HG02759 (cell line): ENCODE measurements around the gene PHOX2B.

Experiments used
- ATAC-seq: cut with Tn5 transposase; IDR thresholded peaks from one replicate; pipeline ENCODE4 v1.9.1; 2021; ENCODE audit warnings: mild to moderate bottlenecking, moderate library complexity; ENCODE audit not compliant: unreplicated experiment

The PHOX2B gene

DNA sequence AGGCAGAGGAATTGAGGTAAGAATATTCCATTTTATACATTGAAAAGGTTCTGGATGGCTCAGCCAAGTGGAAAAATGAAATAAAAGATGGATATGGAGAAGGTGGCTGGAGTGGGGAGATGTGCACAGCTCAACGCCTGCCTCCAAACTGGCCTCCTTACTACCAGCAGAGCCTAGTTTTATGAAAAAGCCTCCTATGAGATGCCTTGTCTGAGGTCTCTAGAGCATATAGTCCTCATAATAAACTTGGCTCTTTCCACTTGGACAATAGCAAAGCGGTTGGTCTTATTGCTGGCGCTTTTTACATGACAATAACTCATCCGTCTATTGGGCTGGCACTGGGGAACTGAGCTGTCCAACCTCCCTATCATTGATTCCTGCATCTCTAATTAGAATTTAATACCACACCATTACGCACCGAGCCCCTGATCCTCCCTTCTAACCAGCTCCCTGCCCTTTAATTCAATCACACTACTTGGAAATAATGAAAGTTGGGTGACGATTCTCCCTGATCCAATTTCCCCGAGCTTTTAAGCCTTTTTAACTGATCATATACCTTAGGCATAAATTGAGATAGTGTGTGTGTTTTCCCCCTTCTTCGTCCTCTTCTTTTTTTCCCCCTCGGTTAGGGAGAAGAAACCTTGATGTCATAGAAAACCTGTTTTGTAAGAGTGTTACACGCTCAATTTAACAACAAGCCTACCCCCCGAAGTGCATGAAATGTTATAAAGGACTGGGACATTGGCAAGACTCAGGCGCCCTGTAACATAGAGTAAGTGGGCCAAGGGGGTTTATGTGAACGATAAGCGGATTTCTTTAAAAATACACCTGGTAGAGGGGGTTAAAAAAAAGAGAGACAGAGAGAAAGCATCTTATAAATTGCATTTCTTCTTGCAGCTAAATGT is at the start of gene PHOX2B:
PHOX2B (minus strand) TSS at position 155 of the 905 bp plus-strand sequence; CDS start at position 40, 115 bp downstream.
- no peak for ATAC-seq

DNA sequence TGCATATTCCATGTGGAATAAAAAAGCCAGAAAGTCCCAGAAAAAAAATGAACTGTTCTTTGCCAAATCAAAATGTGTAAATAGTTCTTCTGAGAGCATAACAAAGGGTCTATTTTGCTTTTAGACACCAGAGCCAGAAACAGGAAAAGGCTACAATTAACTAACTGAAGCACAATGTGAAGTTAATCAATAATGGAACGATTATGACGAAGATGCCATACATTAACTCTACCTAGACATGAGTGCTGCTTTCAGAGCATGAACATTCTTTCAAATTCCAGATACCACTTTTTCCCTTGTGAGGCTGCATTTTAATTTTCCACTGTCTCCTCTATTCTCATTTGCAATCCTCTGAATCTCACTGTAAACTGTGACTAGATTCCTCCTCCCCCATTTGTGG is 48.7 kb upstream of the PHOX2B start:
- no peak for ATAC-seq

DNA sequence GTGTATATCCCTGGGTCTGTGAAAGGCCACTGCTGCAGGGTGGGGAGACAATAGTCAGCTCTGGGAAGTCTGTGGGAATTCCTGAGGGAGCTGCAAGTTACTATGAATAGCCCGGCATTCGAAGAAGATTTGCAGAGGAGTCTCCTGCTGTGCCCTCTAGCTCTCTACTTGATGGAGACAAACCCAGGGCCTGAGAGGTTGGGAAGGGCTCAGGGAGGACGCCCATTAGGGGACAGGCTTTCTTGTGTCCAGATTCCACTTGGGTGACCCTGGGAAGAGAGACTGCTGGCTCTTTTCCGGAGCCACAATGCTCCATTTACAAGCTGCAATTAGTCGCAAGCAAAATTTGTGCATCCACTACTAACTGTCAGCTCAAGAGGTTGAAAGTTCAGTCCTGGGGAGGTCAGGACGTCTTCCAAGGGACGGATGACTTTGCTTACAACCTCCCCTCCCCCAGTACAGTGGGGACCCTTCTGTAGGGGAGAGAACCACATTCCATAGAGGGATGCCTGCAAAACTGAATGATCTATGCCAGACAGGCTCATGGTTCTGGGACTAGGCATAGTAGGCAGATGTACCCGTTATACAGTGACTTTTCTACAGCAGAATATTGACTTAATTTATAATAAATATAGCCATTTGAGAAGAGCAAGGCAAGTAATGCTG is 48.2 kb upstream of the PHOX2B start:
- no peak for ATAC-seq

DNA sequence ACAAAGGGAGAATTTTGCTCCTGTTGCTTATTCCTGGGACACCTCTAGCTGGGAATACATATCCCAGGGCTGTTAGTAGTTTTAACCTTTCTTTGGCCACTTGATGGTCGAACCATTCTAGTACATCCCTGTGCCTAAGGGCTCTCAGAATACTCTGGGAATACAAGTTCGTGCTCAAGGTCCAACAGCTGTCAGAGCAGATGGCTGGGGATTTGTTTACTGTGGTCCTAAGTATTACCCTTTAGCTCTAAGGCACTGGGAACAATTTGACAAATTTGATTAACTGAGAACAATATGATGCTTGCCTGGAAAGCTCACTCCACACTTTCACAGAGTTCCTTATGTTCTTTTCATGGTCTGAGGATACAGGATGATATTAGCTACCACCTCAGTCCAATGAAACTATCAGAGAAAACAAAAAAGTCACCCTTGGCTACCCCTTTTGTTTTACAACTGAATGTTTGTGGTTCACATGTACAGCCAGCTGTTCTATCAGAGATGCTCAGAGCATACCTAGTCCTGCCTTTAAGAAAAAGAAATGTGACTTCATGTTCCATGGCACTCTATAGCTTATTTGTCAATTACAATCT is 47.4 kb upstream of the PHOX2B start:
- no peak for ATAC-seq

DNA sequence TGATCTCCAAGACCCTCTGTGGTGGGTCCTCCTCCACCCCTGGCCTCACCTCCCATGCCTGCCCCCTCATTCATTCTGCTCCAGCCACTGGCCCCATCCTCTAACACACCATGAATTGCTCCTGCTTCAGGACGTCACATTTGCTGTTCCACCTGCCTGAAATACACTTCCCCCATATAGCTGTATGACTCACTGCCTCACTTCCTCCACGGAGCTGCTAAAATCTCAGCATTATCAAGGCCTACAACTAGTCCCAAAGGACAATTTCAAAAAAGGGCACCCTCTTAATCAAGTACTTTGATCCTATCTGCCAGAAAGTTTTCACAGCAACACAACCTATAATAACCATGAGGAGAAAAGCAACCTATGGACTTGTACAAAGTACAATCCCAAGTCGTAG is 43.6 kb upstream of the PHOX2B start:
- ATAC-seq = no peak

DNA sequence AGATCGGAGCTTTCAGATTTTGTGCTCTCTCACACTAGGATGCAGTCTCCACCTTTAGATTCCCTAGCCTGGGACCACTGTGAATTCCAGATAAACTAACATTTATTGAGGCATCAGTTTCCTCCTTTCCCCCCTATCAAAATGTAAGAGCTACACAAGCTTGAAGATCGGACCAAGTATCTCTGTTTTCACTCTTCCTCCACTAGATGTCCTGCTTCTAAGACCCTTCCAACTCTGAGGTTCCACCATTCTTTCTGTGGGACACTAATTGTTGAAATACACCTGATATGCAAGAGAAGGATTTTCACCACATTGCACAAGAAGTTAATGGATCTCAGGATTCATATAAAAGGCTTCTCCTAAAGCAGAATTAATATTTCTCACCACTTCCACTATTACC is 43.0 kb upstream of the PHOX2B start:
- ATAC-seq = no peak

DNA sequence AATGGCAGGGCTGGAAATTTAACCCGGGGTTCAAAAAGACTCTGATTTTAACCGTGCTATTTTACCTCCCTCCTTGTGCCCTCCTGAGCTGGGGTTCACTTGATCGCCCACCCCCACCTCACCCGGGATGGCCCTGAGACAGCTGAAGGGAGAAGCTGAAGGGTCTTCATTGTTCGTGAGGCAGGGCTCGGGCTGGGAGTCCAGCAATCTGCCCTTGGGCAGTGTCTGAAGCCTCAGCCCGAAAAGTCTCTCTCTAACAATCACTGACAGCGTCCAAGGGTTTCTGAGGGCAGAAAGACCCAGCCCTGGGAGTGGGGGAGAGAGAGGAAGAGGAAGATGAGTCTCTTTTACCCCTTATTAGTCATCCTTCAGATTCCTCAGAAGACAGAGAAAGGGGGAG is 39.4 kb upstream of the PHOX2B start:
- no peak for ATAC-seq

DNA sequence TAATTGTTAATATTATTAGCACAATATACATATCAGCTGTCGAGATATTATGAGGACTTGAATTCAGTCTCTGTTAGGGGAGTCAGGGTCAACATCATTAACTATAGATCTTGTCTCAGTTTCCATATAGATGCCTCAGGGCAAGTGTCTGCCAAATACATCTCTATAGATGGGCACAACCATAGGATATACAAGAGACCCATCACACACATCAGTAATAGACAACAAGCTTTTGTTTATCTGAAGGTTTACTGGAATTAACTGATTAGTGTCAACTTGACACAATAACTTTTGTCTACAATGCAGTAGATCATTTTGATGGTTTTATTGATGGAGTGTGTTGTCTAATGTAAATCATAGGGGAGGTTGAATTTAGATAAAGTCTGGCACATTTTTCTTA is 37.1 kb upstream of the PHOX2B start:
- ATAC-seq = no peak

DNA sequence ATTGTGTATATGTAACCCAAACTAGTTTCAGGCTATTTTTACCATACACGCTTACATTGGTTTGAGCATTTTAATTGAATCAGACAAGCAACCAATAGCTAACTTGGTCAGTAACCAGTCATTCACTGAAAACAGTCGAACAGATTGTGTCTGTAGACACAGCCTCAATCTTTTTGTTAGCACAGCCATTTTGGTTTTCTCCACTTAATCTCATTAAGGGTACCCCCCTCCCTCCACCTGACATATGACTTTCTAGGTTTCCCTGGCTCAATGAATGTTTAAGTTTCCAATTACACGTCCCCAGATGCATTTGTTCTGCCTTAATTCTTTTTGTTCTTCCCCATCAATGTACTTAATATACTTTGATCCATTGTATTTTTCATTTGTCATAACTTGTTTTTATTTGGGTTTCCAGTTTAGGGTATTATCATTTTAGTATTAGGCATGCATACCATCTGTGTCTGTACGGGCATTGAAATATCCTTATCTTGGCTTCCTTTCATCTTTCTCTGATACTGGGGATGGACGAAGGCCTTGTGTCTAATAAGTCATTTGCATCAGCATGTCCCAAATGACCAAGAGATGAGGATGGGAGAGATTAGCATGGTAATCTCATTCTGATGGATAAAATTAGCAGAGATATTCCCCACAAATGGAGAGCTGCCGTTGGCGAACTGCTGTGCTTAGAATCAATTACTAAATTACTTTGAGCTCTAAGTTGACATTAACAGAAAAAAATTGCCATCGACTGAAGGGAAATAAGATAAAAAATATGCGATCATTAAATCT is 35.9 kb upstream of the PHOX2B start:
- no peak for ATAC-seq

DNA sequence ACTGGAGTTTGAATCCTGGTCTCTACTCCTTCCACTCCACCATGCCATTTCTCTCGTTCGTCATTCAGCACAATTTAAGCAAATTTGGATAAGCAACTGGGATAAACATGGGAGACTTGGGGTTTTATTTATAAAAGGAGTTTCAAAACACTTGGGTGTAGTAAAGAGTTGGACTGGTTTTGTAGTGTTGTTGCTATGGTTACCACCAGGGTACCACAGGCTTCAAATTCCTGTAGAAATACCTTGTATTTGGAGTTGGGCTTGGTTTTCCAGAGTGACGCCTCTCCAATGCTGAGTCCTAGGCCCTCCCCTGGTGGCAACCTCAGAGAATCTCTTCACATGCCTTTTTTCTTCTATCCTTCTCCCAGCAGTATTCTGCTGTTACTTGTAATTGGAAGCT is 27.9 kb upstream of the PHOX2B start:
- no peak for ATAC-seq

DNA sequence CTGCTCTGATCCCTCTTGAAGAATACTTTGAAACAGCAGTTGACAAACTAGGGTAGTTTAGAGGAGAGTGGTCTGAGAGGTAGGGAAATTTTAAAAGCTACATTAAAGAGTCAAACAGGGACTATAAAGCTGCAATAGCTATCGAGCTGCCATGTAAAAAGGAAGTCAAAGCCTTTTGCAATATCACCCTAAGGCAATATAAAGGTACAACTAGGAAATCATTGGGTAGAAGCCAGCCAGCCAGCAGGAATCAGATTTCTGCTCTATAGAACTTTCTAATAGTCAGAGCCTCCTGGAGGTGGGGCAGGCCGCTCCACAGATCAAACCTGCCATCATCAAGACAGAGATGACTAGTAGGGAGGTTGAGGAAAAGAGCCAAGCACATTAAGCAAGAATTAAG is 15.2 kb upstream of the PHOX2B start:
- ATAC-seq = no peak

DNA sequence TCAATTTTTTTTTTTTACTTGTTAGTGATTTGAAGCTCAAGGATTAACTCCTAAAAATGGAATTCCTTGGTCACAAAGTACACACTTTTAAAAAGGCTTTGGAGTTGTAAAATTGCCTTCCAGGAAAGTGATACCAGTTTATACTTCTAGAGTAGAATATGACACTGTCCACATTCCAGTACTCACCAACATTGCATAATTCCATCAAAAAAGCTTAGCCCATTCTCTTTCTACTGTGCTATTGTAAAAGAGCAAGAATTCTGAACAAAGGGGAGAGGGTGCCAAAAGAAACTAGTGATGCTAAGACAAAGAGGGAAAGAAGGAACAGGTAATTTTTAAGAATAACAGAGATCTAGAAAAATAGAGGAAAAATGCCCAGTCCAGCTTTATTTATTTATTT is 10.4 kb upstream of the PHOX2B start:
- no peak for ATAC-seq

DNA sequence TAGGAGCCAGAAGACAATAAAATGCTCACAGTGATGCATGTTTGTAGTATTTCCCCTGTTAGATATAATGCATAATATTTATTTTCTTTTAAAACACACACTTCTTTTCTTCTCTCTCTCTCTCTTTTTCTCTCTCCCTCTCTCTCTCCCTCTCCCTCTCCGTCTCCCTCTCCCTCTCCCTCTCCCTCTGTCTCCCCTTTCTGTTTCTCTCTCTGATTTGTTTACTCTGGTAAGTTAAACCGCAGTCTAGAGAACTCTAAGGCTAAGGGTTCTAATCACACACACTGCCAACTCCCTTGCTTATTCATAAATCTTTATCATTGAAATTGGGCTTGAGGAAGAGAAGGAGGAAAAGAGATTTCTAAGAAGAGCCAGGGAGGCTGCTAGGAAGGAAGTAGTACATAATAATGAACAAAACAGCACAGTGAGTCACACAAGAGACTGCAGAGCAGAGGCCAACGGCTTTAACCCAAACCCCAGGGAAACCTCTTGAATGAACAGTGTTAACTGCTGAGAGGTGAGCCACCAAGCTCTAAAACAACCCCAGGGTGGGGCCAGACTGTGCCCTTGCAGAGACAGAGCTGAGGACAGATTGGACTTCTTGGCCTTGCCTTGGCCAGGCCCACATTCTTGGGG is 9.1 kb upstream of the PHOX2B start:
- ATAC-seq = no peak

DNA sequence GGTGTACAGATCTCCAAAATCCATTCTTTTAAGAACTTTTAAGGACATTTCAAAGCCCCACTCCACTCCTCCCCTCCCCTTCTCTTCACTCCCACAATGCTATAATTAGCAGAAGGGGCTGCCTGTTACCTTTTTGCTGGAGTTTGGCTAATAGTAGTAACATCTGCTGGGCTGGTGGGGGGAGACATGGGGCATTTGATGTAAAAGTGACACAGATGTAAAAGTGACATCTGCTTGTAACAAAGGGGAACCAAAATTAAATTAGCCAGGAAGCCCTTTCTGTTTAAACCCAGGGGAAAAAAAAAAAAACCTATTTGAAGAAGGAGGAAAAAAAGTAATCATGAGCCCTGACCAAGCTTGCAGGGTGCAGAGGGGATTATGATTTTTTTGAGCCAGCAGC is 5.4 kb upstream of the PHOX2B start:
- no peak for ATAC-seq

DNA sequence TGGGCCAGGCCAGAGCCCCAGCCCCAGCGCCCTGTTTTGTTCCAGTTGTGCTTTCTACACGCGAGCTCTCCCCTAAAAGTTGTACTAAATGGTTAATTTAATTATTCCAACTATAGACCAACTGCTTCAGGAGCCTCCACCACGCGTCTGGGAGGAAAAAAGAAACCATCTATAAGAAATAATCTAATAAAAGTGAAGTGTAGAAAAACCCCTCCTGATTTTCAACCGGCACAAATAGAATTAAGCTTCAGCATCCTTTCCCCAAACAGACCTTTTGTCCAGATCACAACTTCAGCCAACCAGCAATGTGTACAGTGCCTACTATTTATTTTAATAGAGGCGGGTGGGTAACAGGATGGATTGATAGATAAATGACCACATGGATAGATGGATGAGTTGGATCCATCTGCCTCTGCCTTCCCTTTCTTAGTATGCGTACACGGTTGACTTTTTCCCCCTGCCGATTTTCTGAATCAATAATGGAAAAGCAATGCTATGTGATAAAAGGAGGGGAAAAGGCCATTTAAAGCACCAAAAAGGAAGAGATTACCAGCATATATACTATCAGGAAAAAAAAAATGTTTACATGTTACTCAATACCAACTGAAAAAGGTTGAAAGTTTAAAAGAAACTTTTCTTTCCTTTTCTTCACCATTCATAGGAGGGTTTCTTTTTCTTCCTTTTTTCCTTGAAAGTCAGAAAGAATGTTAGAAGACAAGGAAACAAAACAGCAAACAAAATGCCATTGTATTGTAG is 3.7 kb upstream of the PHOX2B start:
- no peak for ATAC-seq

DNA sequence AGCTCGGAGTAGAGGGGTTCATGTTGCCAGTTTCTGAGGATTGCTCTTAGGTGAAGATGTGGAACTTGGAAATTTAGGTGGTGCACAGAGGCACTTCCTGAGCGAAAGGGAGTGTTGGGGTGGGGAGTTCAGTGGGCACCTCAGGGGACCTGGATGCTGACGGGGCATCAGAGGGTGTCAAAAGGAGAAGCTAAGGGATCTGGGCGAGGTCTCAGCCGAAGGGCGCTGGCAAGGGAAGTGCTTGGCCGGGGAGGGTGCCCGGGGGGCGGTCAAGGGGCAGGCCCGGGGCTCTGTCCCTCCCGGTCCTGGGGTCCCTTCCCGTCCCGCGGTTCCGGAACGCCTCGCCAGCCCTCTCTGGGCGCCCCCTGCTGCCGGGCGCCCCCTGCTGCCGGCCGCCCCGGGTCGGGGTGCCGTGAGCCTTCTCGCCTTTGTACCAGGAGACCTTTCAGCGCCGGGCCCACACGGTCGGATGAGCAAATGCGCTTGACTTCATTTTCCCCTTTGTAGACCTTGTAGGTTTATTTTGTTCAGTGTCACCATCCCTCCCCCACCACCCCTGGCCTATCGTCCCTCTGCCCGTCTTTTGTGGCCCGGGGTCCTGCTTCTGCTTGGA is 3.0 kb upstream of the PHOX2B start:
- ATAC-seq = no peak

DNA sequence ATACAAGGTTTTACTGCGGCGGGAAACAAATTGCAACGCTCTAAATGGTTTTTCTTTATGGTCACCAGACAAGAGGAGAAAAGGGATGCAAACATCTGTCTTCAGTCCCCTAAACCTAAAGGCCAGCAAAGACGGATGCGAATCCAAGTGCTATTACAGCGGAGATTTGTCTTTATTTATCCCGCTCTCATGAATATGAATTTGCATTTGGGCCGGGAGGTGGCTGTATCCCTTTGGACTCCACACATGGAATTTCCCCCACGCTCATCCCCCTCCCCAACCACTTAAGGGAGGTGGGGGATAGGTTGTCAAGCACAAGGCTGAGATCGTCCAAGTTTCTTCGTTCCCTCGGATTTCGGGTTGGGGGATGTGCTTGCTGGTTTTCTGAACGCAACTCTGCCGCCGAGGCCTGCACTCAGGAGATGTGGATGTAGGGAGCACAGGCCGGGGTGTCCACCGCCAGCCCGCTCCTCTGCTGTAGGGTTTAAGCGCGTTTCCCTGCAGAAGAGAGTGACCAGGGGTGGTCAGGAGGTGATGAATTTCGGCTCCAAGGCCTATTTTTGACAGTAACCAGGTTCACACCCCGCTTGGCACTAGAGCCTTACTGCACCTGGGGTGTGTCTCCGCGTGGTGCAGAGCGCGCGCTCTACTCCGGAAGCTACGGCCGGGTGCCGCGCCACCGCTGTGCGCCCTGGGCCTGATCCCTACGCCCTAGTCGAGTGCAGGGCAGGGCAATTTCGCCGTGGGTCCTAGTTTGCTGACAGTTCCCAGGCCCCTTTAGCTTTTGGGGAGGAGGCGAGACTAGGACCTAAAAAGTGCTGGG is 2.3 kb upstream of the PHOX2B start:
- ATAC-seq = no peak

DNA sequence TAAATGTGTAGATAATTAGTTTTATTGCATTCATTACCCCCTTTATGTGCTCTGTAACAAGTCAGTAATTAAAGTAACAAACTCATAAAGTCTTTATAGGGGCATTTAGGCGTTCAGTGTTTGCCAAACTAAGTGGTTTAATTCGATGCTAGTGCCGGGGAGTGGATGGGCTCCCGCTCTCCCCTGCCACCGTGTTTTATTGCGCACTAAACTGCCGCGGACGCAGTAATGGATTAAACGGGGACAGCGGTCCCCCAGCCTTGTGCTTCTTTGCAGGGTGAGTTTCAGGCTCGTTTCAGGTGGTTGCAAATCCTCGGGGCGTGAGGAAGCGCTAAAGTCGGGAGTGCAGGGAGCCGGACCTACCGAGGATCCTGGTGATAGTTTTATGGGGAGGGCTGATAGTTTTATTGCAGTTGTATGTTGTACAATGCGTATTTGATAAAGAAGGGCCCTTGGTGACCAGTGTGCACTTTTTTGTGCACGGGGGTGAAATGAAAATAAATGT is 1.6 kb upstream of the PHOX2B start:
- ATAC-seq = no peak

DNA sequence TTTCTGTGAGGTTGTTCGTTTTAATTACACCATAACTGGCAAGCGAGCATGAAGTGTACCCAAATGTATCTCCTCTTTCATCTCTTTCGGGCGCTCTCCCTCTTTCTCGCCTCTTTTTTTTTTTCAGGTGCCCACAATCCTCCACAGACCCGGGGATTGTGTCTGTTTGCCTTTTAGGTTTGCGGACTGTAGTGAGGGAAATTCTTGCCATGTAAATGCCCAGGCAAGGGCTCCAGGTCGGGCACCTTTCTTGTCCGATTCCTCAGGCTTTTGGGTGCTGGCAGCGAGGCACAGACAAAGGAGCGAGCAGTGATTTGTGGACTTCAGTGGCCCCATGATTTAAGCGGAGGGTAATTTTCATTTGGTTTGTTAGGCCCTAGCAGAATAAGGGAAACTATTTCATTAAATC is 1.1 kb upstream of the PHOX2B start:
- ATAC-seq = no peak
